Cortex of kidney (tissue), 1 donor: ENCODE data around the gene LILRB5.
"Not testable (repeated sequence)": the region's sequence is repeated elsewhere in the genome, so short reads cannot be mapped to it uniquely, and the experiment has no call there.

Experiments
- DNase-seq: peaks from one replicate; lab custom pipeline; 2025; lab: John Stamatoyannopoulos, UW

The LILRB5 gene

DNA sequence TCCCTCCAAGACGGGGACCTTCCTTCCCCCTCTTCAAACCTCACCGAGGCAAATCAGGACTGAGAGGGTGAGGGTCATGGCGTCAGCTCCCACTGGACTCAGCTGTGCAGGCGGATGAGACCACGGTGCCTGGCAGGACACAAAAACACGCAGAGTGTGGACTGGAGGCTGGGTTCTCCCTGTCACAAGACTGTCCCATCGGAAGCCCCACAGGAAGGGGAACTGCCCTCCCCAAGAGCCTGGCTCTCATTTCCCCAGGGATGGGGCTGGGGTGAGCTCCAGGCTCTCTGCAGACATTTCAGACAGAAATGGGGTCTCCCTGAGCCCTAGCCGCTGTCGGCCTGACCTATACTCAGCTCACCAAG lies at the start of gene LILRB5:
Gene LILRB5, minus strand, starts transcription at position 158 of the 365 bp plus-strand sequence. Its CDS starts 80 bp downstream, at position 78.
- no peak for DNase-seq

DNA sequence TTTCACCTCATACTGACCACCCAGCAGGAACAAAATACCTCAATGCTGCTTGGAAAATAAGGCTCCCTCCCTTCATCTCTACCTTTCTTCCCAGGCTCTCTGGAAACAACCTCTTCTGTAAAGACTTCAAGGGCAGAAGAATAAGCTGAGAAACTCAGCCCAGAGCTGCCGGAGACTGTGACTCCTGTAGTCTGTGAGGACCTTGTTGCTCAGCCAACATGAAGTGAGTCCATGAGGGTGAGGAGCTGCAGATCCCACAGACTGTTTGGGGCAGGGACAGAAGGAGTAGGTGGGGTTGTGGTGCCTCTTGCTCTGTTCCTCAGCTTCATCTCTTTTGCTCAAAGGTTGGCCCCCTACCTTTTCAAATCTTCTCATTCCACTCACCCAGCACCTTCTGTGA lies 48.1 kb upstream of the LILRB5 start:
- DNase-seq, result no peak

DNA sequence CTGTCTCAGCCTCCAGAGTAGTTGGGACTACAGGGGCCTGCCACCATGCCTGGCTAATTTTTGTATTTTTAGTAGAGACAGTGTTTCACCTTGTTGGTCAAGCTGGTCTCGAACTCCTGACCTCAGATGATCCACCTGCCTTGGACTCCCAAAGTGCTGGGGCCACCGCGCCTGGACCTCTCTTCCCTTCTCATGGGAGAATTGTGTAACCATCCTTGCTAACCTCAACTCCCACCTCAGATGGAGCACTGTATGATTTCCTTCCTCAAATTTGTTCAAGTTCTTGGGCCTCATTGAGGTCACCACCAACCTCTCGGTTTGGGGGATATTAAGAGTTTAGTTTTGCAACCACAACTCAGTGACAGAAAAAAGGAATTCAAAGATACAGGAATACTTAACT lies 45.2 kb upstream of the LILRB5 start:
- no peak for DNase-seq

DNA sequence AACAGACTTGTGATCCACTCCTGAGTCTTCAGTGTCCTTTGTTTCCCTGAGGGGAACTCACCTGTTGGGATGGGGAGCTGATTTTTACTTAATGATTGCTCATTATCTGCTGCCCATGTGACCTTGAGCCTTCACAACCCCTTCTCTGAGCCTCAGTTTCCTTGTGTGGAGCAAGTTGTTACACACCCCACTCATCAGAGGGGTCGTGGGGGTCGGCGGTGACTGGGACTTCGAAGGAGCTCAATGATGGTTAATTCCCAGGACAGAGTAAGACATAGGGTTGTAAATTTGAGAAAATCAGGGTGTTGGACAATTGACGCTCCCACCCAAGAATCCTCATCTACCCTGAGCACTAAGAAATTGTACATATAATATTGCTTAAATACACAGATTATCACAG lies 42.4 kb upstream of the LILRB5 start:
- DNase-seq, result no peak

DNA sequence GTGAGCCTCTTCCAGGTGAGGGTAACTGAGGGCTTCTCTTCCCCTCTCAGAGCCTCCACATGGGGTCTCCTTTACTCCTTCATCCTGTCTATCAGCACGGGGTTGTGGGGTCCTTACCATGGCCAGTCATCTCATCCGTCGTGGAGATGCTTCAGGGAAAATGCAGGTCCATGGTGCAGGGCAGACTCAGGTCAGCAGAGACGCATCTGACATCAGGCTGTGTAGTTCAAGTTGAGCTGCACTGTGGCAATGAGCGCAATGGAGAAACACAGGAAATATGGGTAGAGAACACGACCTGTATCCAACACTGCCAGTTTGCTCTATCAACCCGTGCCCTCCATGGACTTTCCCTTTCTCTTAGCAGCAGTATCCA lies 42.0 kb upstream of the LILRB5 start:
- no peak for DNase-seq

DNA sequence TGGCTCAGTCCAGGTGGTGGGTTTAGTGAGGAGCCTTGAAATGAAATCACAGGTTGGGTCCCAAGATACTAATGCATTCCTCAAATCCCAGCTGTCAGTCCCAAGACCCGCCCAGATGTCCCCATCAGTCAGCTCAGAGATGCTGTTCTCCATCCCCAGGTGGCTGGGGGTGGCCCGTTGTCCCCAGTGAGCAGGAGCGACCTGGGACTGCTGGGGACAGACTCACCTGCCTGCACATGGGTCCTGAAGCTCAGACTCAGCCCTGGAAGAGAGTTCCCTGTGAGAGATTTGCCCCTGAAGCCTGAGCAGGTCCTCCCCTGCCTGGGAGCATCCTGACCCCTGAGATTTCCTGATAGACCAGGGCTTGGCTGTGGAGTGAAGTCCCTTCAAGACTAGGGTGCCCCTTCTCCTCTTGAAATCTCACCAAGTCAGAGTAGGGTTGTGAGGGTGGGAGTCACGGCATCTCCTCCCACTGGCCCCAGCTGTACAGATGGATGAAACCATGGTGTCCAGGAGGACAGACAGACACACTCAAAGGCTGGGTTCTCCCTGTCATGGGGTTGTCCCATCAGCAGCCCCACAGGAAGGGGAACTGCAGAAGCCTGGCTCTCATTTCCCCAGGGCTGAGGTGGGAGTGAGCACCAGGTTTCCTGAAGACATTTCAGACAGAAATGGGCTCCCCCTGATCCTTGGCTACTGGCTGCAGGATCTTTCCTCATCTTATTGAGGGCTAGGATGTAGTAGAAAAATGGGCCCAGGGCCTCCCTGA lies 41.5 kb upstream of the LILRB5 start:
- DNase-seq, result no peak

DNA sequence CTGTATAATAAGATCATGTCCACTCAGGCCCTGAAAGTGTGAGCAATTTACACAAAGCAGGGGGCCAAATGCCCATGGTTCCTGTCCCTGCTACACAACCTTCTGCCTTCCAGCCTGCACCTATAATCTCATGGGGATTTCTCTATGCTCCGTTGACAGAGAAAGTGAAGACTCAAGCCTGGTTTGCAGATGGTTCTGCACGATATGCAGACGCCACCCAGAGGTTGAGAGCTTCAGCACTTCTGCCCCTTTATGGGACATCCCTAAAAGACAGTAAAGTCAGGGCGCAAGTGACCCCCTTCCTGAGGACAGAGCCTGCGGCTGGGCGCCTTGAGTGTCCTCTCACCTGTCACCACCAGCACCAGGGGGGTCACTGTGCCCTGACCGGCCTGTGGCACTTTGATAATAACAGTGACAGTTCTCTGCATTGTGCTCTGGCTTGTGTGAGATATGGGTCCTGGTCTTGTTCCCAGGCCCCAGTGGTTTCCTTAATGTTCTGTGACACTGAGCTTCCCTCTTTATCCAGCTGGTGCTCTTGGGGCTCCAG lies 40.8 kb upstream of the LILRB5 start:
- no peak for DNase-seq

DNA sequence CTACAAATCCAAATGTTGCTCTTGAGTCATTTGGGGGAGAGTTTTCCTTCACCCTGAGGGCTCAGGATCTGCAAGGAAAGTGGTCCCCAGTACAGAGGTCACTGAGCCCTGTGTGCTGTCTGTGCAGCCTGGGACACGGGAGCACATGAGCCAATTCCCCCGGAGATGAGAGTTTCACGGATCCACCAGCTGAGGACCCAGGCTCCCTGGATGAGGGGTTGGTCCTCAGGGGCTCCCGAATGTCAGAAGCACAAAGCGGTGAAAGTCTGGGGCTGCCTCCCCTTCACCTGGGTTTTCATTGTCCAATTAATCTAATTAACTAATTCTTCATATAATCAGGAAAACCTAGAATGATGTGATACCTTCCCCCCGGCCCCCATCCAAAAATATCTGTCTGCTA lies 37.5 kb upstream of the LILRB5 start:
- no peak for DNase-seq

DNA sequence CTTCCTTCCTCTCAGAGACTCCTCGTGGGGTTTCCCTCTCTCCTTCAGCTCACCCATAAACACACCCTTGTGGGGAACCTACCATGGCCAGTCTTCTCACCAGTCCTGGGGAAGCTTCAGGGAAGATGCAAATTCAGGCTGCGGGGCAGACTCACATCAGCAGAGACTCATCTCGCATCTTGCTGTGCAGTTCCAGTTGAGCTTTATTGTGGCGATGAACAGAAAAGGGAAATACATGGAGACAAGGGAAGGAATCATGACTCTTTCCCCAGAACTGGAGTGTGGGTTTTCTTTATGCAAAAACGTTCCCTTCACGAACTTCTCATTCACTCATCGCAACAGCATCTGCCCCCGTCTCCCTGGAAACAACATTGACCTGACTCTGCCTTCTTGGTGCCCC lies 32.1 kb upstream of the LILRB5 start:
- not testable (repeated sequence) for DNase-seq

DNA sequence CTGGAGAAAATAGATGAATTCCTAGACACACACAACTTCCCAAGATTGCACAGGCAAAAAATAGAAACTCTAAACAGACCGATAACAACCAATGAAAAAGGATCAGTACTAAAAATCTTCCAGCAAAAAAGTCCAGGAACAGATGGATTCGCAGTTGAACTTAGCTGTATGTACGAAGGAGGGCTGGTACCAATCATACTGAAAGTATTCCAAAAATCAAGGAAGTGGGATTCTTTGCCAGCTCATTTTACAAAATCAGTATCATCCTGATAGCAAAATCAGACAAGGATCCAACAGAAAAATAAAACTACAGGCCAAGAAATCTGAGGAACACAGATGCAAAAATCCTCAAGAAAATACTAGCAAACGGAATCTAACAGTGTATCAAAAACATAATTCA lies 30.4 kb upstream of the LILRB5 start:
- DNase-seq, result no peak

DNA sequence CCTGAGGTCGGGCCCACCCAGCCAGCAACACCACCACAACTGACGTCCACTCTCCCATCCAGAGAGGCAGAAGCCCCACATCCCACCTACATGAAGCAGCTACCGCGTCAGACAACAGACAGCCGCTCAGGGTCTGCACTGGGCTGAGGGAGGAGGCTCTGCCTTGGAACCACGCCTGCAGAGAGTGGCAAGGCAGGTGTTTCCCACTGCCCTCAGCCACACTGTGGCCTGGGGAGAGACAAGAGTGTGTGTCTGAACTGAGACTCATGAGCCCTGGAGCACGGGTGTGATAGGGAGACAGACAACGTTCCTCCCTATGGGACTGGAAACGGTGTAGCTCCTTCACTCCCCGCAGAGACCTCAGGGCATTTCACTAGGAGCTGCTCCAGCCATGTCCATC lies 29.2 kb upstream of the LILRB5 start:
- not testable (repeated sequence) for DNase-seq

DNA sequence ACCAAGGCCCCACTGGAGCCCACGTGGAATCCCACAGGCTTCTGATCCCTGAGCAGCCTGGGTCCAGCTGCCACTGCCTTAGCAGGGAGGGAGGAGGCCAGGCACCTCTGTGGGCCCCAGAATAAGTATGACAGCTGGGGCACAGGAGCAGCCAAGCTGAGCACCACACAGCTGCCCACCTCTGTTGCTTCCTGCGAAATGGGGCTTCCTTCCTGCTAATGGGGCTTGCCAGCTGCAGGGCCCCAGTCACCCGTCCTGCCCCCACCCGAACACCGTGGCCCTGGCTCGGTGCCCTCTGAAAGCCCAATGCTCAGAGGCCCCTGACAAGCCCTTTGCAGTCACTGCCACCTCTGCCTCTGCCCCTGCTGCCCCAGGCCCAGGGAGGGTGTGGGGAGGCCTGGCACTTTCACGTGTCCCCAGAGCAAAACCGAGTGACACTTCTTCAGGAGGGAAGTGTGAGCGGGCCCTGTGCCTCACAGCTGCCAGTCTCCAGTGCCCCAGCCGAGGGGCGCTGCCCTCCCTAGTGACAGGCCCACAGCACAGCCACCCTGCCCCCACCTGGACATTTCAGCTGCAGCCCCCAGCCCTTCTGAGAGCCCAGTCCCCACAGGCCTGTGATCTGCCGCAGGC lies 28.5 kb upstream of the LILRB5 start:
- not testable (repeated sequence) for DNase-seq

DNA sequence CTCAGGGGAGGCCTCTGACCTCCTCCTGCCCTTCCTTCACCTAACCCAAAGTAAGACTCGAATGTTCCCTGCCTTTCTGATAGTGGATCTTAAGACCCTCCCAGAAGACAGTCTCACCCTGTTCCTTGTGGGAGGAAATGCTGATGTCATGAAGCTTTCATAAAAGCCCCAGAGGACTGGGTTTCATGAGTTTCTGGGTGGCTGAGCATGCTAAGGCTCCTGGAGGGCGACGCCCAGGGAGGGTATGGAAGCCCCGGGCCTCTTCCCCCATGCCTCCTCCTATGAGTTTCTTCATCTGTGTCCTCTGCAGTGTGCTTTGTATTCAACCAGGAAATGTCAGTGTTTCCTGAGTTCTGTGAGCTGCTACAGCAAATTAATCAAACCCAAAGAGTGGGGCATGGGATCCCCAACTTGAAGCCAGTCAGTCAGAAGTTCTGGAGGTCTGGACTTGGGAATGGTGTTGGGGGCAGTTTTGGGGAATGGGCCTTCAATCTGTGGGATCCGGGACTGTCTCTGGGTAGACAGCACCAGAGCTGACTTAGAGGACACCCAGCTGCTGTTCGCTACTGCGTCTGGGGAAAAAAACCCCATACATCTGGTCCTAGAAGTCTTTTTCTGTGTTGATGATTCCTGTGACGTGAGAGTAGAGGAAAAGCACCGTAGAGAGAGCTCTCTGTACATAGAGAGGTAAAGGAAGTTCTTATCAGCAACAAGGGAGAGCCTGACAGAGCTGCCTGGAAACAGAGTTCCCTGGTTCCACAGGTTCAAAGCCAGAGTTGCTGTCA lies 25.8 kb upstream of the LILRB5 start:
- DNase-seq, result no peak

DNA sequence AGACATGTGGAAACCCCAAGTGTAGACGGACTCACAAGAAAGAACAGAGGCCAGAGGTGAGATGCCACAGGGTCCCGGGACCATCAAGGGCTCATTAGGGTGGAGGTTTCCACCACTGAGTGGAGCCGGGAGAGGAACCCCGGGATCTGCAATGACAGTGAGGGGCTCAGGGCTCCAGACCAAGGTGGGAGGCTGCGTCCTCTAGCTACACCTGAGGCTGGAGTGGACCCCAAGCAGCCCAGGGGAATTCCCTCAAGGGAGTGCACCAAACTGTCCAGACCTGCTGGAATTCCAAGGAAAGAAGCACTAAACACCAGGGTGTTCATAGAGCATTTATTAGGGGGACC lies 24.6 kb upstream of the LILRB5 start:
- not testable (repeated sequence) for DNase-seq

DNA sequence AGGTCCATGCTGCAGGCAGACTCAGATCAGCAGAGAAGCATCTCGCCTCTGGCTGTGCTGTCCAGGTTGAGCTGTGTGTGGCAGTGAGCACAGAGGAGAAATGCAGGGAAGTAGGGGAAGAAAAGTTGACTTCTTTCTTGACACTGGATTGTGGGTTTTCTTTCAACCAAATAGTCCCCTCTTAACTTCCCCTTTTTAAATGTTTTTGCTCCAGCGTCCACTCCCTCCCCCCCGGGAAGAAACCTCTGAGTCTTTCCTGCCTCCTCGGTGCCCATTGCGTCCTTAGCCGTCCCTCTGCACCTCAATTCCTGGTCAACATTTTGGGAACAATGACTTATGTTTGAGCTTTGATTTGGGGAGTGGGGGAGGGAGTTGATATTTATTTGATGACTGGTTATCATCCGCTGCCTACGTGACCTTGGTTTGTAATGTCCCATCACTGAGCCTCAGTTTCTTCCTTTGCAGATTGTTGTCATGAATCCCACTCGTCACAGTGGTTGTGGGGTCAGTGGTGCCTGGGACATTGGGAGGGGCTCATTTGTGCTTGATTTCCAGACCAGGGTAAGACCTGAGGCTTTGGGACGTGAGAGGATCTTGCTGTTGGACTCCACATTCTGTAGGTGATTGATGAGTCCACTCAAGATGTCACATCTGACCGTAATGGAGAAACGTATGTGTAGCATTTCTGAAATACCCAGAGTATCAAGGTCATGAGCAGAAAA lies 24.1 kb upstream of the LILRB5 start, which contains the start of gene LILRB2:
Gene LILRB2, minus strand, starts transcription at position 104 of the 722 bp plus-strand sequence. CDS start 614 bp downstream, outside the sequence.
- DNase-seq, result no peak

DNA sequence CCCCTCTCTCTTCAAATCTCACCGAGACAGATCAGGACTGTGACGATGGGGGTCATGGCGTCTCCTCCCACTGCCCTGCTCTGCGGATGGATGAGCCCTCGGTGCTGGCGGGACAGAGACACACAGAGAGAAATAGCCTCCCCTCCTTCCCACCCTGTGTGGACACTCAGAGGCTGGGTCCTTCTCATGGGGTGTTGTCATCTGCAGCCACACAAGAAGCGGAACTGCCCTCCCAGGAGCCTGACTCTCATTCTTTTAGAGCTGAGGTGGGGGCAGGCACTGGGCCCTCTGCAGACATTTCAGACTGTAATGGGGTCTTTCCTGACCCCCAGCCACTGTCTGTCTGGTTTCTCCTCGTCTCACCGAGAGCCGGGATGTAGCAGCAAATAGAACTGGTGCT lies 23.4 kb upstream of the LILRB5 start:
- DNase-seq, result not testable (repeated sequence)

DNA sequence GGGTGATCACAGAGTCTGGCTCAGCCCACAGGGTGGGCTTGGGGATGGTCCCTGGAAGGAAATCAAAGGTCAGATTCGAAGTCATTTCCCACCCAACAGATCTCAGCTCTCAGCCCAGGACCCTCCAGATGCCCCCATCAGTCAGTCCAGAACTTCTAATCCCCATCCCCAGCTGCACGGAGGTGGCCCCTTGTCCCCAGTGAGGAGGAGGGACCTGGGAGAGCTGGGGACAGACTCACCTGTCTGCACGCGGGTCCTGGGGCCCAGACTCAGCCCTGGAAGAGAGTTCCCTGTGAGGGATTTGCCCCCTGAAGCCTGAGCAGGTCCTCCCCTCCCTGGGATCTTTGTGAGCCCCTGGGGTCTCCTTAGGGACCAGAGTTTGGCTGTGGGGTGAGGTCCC lies 23.0 kb upstream of the LILRB5 start:
- DNase-seq, result not testable (repeated sequence)

DNA sequence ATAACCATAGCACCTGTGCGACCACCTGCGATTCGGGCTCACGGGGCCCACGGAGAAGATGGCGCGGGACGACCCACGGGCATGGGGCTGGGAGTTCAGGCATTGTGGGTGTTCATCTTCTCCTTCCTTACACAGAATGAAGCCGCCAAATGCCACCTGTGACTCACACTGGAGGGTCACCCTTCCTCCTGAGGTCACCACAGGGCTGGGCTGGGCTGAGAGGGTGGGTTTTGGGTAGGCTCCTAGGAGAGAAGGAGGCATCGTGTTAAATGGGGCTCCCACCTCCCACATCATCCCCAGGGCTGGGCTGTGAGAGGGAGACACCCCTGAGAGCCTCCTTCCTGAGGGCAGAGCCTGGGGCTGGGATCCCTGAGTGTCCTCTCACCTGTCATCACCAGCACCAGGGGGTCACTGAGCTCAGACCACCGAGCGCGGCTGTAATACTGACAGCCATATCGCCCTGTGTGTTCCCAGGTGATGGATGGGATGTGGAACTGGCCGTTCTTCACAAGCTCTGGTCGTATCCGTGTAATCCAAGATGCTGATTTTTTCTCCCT lies 22.4 kb upstream of the LILRB5 start:
- no peak for DNase-seq

DNA sequence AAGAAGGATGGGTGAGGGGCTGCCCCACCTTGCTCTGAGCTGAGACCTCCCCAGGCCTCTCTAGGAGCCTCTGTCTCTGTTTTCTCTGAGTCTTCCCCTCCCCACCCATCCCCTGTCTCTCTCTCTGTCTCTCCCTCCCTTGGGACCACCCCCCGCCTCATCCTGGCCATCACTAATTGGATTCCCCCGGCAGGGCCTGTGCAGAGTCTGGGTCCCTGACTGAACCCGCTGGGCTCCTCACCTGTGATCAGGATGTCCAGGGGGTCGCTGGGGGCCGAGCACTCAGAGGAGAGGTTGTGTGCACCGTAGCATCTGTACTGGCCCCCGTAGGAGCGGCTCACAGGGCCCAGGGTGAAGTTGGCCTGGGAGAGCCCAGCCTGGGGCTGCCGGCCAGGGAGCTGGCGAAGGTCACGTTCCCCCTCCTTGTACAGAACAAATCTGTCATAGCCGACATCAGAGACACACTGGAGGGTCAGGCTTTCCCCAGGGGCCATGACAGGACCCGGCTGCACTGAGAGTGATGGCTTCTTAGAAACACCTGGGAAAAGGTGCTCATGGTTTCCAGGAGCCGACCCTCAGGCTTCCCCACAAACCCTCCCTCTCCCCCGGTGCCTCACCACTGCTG lies 21.6 kb upstream of the LILRB5 start:
- not testable (repeated sequence) for DNase-seq

DNA sequence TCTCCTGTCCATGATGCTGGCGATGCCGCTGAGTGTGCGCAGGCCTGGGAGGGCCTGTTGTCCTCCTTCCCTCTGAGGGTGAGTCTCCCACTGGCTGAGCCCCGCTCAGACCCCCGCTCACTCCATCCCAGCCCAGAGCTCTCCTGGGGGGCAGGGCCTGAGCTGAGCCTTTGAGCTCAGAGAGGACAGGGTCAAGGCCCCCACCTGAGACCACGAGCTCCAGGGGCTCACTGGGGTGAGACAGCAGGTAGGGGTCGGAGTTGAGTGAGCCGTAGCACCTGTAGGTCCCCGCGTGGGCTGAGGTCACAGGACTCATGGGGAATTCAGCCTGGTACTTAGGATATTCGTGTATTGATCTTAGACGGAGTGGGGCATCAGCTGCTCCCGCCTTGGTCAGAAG lies 21.0 kb upstream of the LILRB5 start:
- not testable (repeated sequence) for DNase-seq

DNA sequence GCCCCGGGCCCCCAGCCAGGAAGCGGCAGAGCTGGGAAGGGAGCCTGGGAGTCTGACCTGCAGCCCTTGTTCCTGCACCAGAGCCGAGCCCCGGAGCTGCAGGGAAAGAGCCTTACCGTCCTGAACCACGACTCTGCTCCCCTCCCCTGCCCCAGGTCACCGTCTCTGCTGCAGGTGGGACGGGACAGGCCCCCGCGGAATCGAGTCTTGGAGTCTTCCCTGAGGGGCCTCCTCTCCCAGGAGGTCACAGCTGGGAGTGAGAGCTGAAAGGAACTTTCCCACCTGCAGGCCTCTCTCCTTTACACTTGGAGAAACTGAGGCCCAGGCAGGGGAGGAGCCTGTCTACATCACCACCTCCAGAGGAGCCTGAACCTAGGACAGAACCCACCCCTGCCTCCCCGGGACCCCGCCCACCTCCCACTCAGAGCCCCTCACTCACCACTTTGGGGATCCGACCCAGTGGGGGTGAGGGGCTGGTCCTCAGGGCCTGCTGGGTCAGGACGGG lies 20.1 kb upstream of the LILRB5 start:
- not testable (repeated sequence) for DNase-seq
